Activated CD4-positive, alpha-beta T cell treated with anti-CD3 and anti-CD28 coated beads, Interleukin-2, amount 10 ng/mL, durations not matched to agents 24 days and 14 days (primary cell): ENCODE data around the gene MED26. TPM values are rescaled to one million over a fixed set of nuclear protein-coding genes. Genes with fewer than 3 reads are reported as not detected.
A peak's percentile ranks its signal among the peaks of the same experiment; 100 is the strongest.

Experiments used
- DNase-seq: peaks from one replicate; pipeline ENCODE4 v3.0.0; 2022
- H3K27ac Mint-ChIP-seq: one replicate; pipeline ENCODE4 v1.8.0; 2022; ENCODE audit warnings: mild to moderate bottlenecking, mixed read lengths
- H3K27me3 Mint-ChIP-seq: one replicate; pipeline ENCODE4 v1.8.0; 2022; ENCODE audit warnings: mixed read lengths
- H3K36me3 Mint-ChIP-seq: one replicate; pipeline ENCODE4 v1.8.0; 2022; ENCODE audit warnings: low read depth, mild to moderate bottlenecking, mixed read lengths
- H3K4me1 Mint-ChIP-seq: one replicate; pipeline ENCODE4 v1.8.0; 2021; ENCODE audit warnings: mixed read lengths
- H3K4me3 Mint-ChIP-seq: one replicate; pipeline ENCODE4 v1.8.0; 2022; ENCODE audit warnings: mild to moderate bottlenecking, moderate library complexity, mixed read lengths
- H3K9me3 Mint-ChIP-seq: one replicate; pipeline ENCODE4 v1.8.0; 2021; ENCODE audit warnings: mixed read lengths
- intact Hi-C: fragments of 100-400 bp; cut with micrococcal nuclease; formaldehyde crosslinking; loops from one replicate; pipeline ENCODE4 v1.15.1; 2023
- total RNA-seq: library from RNA; stranded (reverse); gene quantifications from 2 replicates; pipeline ENCODE4 v1.2.3, GENCODE V29; 2022

MED26 gene
- total RNA-seq, 1 donor from 2014 or later, result 15.5 TPM

GRCh38 chr19:16587833-16588823 lies 39.9 kb downstream of the MED26 start:
- H3K4me3 Mint-ChIP-seq, result peak overlapping the region; percentile 87
- H3K27me3 Mint-ChIP-seq, result no peaks in the 10 kb centered on the region
- peak; percentile 87 for DNase-seq
- H3K9me3 Mint-ChIP-seq, result no peaks in the 10 kb centered on the region
- peak overlapping the region; percentile 96 for H3K27ac Mint-ChIP-seq
- peaks cover 6% of the 10 kb centered on the region for H3K36me3 Mint-ChIP-seq
- peaks cover 72% of the 10 kb centered on the region for H3K4me1 Mint-ChIP-seq
- intact Hi-C loops, result loop anchor here (1.0 kb wide), 1 partner anchor 22 kb away; no protein-coding TSS in a partner anchor

- Mint-ChIP-seq H3K27me3 (no peaks in the 10 kb centered on the region), H3K4me3 (peak overlapping the region; percentile 87), H3K4me1 (peaks cover 72% of the 10 kb centered on the region), H3K9me3 (no peaks in the 10 kb centered on the region), H3K36me3 (peaks cover 6% of the 10 kb centered on the region), H3K27ac (peak overlapping the region; percentile 96)
- peak; percentile 86 for DNase-seq
- intact Hi-C loops, result loop anchor here (1.0 kb wide), 1 partner anchor 21 kb away; no protein-coding TSS in a partner anchor
Observed at GRCh38 chr19:16586991-16587832, 40.8 kb downstream of the MED26 start.

- Mint-ChIP-seq H3K9me3 (no peaks in the 10 kb centered on the region), H3K36me3 (peaks cover 6% of the 10 kb centered on the region)
- intact Hi-C loops, result no loop called here
Observed at GRCh38 chr19:16586477-16586871, 41.5 kb downstream of the MED26 start.

GRCh38 chr19:16585808-16586476 lies 42.1 kb downstream of the MED26 start:
- peaks cover 73% of the 10 kb centered on the region for H3K4me1 Mint-ChIP-seq
- peak; percentile 78 for DNase-seq
- H3K27ac Mint-ChIP-seq, result peak overlapping the region; percentile 96
- no peaks in the 10 kb centered on the region for H3K27me3 Mint-ChIP-seq
- peak overlapping the region; percentile 87 for H3K4me3 Mint-ChIP-seq
- no peaks in the 10 kb centered on the region for H3K9me3 Mint-ChIP-seq
- peaks cover 6% of the 10 kb centered on the region for H3K36me3 Mint-ChIP-seq
- intact Hi-C loops, result no loop called here

More at GRCh38 chr19:16586477-16586871, 41.5 kb downstream of the MED26 start:
- Mint-ChIP-seq H3K27me3 (no peaks in the 10 kb centered on the region), H3K4me3 (peak overlapping the region; percentile 87), H3K27ac (peak overlapping the region; percentile 96), H3K4me1 (peaks cover 71% of the 10 kb centered on the region)
- peak; percentile 58 for DNase-seq

GRCh38 chr19:16585094-16585801 lies 42.8 kb downstream of the MED26 start:
- Mint-ChIP-seq H3K27me3 (no peaks in the 10 kb centered on the region), H3K9me3 (no peaks in the 10 kb centered on the region), H3K4me1 (peaks cover 71% of the 10 kb centered on the region), H3K27ac (peak overlapping the region; percentile 96), H3K36me3 (peaks cover 6% of the 10 kb centered on the region), H3K4me3 (peak overlapping the region; percentile 87)
- peak; percentile 67 for DNase-seq
- intact Hi-C loops, result no loop called here

GRCh38 chr19:16584248-16585093 lies 43.5 kb downstream of the MED26 start:
- no peaks in the 10 kb centered on the region for H3K27me3 Mint-ChIP-seq
- H3K36me3 Mint-ChIP-seq, result peaks cover 9% of the 10 kb centered on the region
- peak overlapping the region; percentile 96 for H3K27ac Mint-ChIP-seq
- H3K4me1 Mint-ChIP-seq, result peaks cover 67% of the 10 kb centered on the region
- intact Hi-C loops, result loop anchor here (1.0 kb wide), 3 partner anchors 12 to 44 kb away; partner anchors contain the start of genes CHERP, MED26 and SLC35E1
- no peaks in the 10 kb centered on the region for H3K9me3 Mint-ChIP-seq
- H3K4me3 Mint-ChIP-seq, result peak overlapping the region; percentile 87
- DNase-seq, result peak; percentile 97

GRCh38 chr19:16582486-16583261 lies 45.3 kb downstream of the MED26 start:
- no peaks in the 10 kb centered on the region for H3K9me3 Mint-ChIP-seq
- H3K4me3 Mint-ChIP-seq, result no peak overlapping the region
- peaks cover 15% of the 10 kb centered on the region for H3K36me3 Mint-ChIP-seq
- intact Hi-C loops, result no loop called here
- peak overlapping the region; percentile 96 for H3K27ac Mint-ChIP-seq
- peaks cover 55% of the 10 kb centered on the region for H3K4me1 Mint-ChIP-seq
- DNase-seq, result peak; percentile 58
- no peaks in the 10 kb centered on the region for H3K27me3 Mint-ChIP-seq

- Mint-ChIP-seq H3K36me3 (peaks cover 16% of the 10 kb centered on the region), H3K9me3 (no peaks in the 10 kb centered on the region), H3K4me3 (no peak overlapping the region), H3K27ac (peak overlapping the region; percentile 79), H3K4me1 (peaks cover 51% of the 10 kb centered on the region), H3K27me3 (no peaks in the 10 kb centered on the region)
- intact Hi-C loops, result no loop called here
- DNase-seq, result no peak
Observed at GRCh38 chr19:16581971-16582343, 46.0 kb downstream of the MED26 start.

- DNase-seq, result no peak
- H3K27ac Mint-ChIP-seq, result peak overlapping the region; percentile 79
- peaks cover 18% of the 10 kb centered on the region for H3K36me3 Mint-ChIP-seq
- intact Hi-C loops, result no loop called here
- H3K27me3 Mint-ChIP-seq, result no peaks in the 10 kb centered on the region
- H3K4me1 Mint-ChIP-seq, result peaks cover 46% of the 10 kb centered on the region
- H3K4me3 Mint-ChIP-seq, result no peak overlapping the region
- no peaks in the 10 kb centered on the region for H3K9me3 Mint-ChIP-seq
Observed at GRCh38 chr19:16581145-16581970, 46.6 kb downstream of the MED26 start.

- Mint-ChIP-seq H3K27ac (peak overlapping the region; percentile 64), H3K4me3 (no peak overlapping the region), H3K27me3 (no peaks in the 10 kb centered on the region), H3K4me1 (peaks cover 34% of the 10 kb centered on the region), H3K9me3 (no peaks in the 10 kb centered on the region), H3K36me3 (peaks cover 24% of the 10 kb centered on the region)
- intact Hi-C loops, result no loop called here
- DNase-seq, result no peak
Observed at GRCh38 chr19:16579381-16579780, 48.6 kb downstream of the MED26 start.

- DNase-seq, result no peak
- H3K4me3 Mint-ChIP-seq, result no peak overlapping the region
- H3K27ac Mint-ChIP-seq, result no peak overlapping the region
- no peaks in the 10 kb centered on the region for H3K27me3 Mint-ChIP-seq
- H3K9me3 Mint-ChIP-seq, result no peaks in the 10 kb centered on the region
- H3K4me1 Mint-ChIP-seq, result peaks cover 36% of the 10 kb centered on the region
- H3K36me3 Mint-ChIP-seq, result peaks cover 30% of the 10 kb centered on the region
- intact Hi-C loops, result no loop called here
Observed at GRCh38 chr19:16577531-16577985, 50.4 kb downstream of the MED26 start.
